Effector memory CD8-positive, alpha-beta T cell (primary cell): ENCODE data around the gene PCNP.
"Not testable (repeated sequence)": the region's sequence is repeated elsewhere in the genome, so short reads cannot be mapped to it uniquely, and the experiment has no call there.

Experiments used
- ATAC-seq: fragments of 150-1000 bp; cut with Tn5 transposase; replicated peaks from 2 replicates; pipeline ENCODE4 v1.10.0; 2021; ENCODE audit warnings: mild to moderate bottlenecking, moderate library complexity
- DNase-seq, 3 experiments: peaks; one replicate each; pipeline ENCODE4 v3.0.0; 2021
- H3K27ac Mint-ChIP-seq, 2 donors: one replicate each; pipeline ENCODE4 v1.8.0; 2022; ENCODE audit warnings: mild to moderate bottlenecking in 2 of 2, mixed read lengths in 2 of 2, moderate library complexity in 2 of 2
- H3K27me3 Mint-ChIP-seq, 2 donors: one replicate each; pipeline ENCODE4 v1.8.0; 2022; ENCODE audit warnings: mixed read lengths in 2 of 2
- H3K36me3 Mint-ChIP-seq: one replicate; pipeline ENCODE4 v1.8.0; 2022; ENCODE audit warnings: mild to moderate bottlenecking, moderate library complexity, mixed read lengths; ENCODE audit not compliant: insufficient read depth
- H3K4me1 Mint-ChIP-seq, 2 donors: one replicate each; pipeline ENCODE4 v1.8.0; 2022; ENCODE audit warnings: low read depth in 2 of 2, mixed read lengths in 2 of 2
- H3K4me3 Mint-ChIP-seq, 2 donors: one replicate each; pipeline ENCODE4 v1.8.0; 2022; ENCODE audit warnings: mild to moderate bottlenecking in 2 of 2, mixed read lengths in 2 of 2, moderate library complexity in 2 of 2
- H3K9me3 Mint-ChIP-seq, 2 donors: one replicate each; pipeline ENCODE4 v1.8.0; 2022; ENCODE audit warnings: mixed read lengths in 2 of 2

The PCNP gene

DNA sequence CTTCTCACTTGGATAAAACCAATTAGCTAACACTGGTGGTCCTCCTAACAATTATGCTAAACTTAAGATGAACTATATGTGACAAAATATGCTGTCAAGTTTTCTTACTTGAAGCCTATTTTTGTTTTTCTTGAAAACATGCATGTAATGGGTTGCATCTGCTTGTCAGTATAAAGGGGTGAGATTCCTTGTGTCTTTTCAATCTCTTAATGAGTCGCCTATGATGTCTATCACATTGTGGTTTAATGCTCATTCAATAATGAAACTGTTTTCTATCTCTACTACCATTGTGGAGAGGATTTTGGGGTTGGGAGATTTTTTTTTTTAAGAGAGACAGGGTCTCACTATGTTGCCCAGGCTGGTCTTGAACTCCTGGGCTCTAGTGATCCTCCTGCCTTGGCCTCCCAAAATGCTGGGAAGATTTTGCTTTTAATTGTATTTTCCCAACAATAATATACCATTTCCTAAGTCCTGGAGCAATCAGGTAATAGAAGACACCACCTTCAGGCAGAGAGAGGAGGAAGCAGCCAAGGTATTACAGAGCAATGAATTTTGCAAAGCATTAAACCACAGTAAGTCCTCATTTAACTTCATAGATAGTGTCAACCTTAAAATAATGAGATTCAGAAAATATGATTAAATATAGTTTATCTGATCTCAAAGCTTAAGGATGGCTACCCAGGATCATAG, 29.7 kb upstream of the PCNP start:
- Mint-ChIP-seq H3K27me3 (peaks cover 0 to 7% of the 10 kb centered on the region in 2 donors), H3K36me3 (no peaks in the 10 kb centered on the region), H3K27ac (peak overlapping the region in 1 of 2 donors; percentile 91), H3K4me3 (no peak overlapping the region), H3K4me1 (peaks cover 10 to 25% of the 10 kb centered on the region in 2 donors), H3K9me3 (no peaks in the 10 kb centered on the region)
- DNase-seq (no peak), ATAC-seq (peak; percentile 56)

DNA sequence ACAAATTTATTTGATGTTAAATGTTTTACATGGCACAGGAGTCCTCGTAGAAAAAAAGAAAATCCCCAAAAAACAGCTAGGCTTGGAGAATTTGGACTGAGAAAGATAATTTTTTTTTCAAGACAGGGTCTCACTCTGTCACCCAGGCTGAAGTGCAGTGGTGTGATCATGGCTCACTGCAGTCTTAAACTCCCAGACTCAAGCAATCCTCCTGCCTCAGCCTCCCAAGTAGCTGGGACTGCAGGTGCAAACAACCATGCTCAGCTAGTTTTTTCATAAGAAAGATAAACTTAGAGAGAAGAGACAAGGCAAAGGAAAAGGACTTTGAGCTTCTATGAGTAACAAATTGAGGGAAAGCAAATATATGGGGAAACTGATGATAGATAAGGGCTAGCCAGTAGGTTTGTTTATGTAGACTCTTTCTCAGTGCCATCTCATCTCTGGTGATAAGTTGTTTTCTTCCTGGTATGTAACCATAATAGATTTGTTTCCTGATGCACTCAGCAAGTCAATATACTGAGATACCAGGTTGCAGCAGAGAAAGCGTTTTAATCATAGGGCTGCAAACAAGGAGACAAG, 25.4 kb upstream of the PCNP start:
- DNase-seq: no peak
- H3K36me3 Mint-ChIP-seq: no peaks in the 10 kb centered on the region
- H3K9me3 Mint-ChIP-seq: no peaks in the 10 kb centered on the region
- H3K4me1 Mint-ChIP-seq: peaks cover 4 to 10% of the 10 kb centered on the region in 2 donors
- no peak for ATAC-seq
- H3K27ac Mint-ChIP-seq: peak overlapping the region in 1 of 2 donors; percentile 23
- peaks cover 0 to 9% of the 10 kb centered on the region in 2 donors for H3K27me3 Mint-ChIP-seq
- H3K4me3 Mint-ChIP-seq: no peak overlapping the region

DNA sequence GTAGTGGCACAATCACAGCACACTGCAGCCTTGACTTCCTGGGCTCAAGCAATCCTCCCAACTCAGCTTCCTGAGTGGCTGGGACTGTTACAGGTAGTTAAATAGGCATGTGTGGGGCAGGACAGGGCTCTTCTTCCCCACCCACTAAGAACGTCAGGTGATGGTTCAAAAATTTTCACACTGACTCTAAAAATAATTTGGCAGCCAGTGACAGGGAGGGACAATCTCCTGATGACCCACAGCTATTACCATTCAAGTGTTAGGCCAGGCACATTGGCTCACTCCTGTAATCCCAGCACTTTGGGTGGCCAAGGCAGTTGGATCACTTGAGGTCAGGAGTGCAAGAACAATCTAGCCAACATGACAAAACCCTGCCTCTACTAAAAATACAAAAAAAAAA, 24.5 kb upstream of the PCNP start:
- DNase-seq (no peak), ATAC-seq (no peak)
- Mint-ChIP-seq H3K4me1 (peaks cover under 1 to 3% of the 10 kb centered on the region in 2 donors), H3K4me3 (no peak overlapping the region), H3K9me3 (no peaks in the 10 kb centered on the region), H3K27ac (no peak overlapping the region), H3K27me3 (peaks cover 0 to 9% of the 10 kb centered on the region in 2 donors), H3K36me3 (no peaks in the 10 kb centered on the region)

DNA sequence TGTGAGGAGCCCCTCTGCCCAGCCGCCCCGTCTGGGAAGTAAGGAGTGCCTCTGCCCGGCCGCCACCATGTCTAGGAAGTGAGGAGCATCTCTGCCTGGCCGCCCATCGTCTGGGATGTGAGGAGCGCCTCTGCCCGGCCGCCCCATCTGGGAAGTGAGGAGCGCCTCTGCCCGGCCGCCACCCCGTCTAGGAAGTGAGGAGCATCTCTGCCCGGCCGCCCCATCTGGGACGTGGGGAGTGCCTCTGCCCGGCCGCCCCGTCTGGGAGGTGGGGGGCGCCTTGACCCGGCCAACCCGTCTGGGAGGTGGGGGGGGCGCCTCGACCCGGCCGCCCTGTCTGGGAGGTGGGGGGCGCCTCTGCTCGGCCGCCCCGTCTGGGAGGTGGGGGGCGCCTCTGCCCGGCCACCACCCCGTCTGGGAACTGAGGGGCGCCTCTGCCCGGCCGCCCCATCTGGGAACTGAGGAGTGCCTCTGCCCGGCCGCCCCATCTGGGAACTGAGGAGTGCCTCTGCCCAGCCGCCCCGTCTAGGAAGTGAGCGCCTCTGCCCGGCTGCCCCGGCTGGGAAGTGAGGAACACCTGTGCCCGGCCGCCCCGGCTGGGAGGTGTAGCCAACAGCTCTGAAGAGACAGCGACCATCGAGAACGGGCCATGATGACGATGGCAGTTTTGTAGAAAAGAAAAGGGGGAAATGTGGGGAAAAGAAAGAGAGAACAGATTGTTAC, 22.5 kb upstream of the PCNP start:
- H3K9me3 Mint-ChIP-seq, H3K27ac Mint-ChIP-seq, H3K4me1 Mint-ChIP-seq, ATAC-seq, DNase-seq, H3K27me3 Mint-ChIP-seq, H3K4me3 Mint-ChIP-seq, H3K36me3 Mint-ChIP-seq: not testable (repeated sequence)

DNA sequence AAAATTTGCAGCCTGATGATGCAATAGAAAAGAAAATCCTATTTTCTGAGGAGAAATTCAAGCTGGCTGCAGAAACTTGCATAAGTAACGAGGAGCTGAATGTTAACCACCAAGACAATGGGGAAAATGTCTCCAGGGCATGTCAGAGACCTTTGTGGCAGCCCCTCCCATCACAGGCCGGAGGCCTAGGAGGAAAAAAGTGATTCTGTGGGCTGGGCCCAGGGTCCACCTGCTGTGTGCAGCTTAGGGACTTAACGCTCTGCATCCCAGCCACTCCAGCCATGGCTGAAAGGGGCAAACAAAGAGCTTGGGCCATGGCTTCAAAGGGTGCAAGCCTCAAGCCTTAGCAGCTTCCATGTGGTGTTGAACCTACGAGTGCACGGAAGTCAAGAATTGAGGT, 20.6 kb upstream of the PCNP start:
- not testable (repeated sequence) for H3K4me3 Mint-ChIP-seq, H3K36me3 Mint-ChIP-seq, H3K4me1 Mint-ChIP-seq, H3K27ac Mint-ChIP-seq, H3K9me3 Mint-ChIP-seq, DNase-seq, ATAC-seq
- H3K27me3 Mint-ChIP-seq: peaks cover 9 to 10% of the 10 kb centered on the region in 2 donors

DNA sequence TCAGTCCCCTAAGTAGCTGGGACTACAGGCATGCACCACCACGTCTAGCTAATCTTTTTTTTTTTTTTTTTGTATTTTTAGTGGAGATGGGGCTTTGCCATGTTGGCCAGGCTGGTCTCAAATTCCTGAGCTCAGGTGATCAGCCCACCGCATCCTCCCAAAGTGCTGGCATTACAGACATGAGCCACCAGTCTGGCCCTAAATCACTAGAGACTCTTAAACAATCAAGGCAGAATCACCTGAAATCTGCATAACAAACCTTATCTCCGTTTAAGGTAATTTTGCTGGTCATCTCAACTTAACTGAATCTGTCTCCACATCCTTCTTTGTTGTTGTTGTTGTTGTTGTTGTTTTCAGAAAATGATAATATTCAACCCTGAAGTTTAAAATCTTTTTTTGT, 17.9 kb upstream of the PCNP start:
- no peaks in the 10 kb centered on the region for H3K9me3 Mint-ChIP-seq
- no peak overlapping the region for H3K27ac Mint-ChIP-seq
- peaks cover 5% of the 10 kb centered on the region for H3K36me3 Mint-ChIP-seq

DNA sequence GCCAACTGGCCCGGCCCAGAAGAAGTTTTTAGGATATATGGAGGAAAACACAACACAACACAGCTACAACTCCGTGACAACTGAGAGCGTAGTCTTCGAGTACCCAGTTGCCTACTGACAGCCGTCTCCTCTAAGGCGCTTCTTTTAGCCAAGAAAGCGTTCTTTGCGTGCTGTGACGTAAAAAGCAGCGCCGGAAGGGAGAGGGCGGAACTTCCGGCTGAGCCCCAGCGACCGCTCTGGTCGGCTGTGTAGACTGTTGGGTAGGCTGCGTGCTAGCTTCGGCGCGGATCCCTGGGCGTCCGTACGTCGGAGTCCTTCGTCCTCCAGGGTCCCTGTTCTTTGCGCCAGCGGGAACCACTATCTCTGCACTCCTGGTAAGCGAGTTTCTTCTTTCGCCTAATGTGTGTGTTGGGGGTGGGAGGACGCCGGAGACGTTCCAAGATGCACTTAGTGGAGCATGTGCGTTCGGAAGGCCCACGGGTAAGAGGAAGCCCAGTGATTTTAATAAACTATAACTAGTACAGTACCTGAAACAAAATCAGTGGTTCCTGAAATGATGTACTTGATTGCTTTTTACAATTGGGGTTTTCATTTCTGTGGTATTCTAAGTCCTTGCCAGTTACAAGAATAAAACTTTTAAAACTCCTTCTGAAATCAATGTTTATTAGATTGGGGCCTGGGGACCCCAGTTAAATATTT, 12.2 kb upstream of the PCNP start, which contains the start of gene TRMT10C:
Gene TRMT10C (plus strand): TSS at position 239 of the 699 bp plus-strand sequence. CDS start 2,914 bp downstream, outside the sequence.
- peaks cover 14 to 15% of the 10 kb centered on the region in 2 donors for H3K4me1 Mint-ChIP-seq
- peak within 1 kb of the TSS; percentile 90 to 93 for H3K4me3 Mint-ChIP-seq
- H3K9me3 Mint-ChIP-seq: no peaks in the 10 kb centered on the region
- H3K36me3 Mint-ChIP-seq: peaks cover 52% of the 10 kb centered on the region
- DNase-seq (peak; percentile 91 to 93 (median 92)), ATAC-seq (peak; percentile 97)
- peaks cover 0 to 4% of the 10 kb centered on the region in 2 donors for H3K27me3 Mint-ChIP-seq
- peak within 1 kb of the TSS; percentile 94 to 96 for H3K27ac Mint-ChIP-seq

More for the DNA sequence above, 17.9 kb upstream of the PCNP start:
- DNase-seq (no peak), ATAC-seq (no peak)
- no peak overlapping the region for H3K4me3 Mint-ChIP-seq
- peaks cover 9 to 10% of the 10 kb centered on the region in 2 donors for H3K27me3 Mint-ChIP-seq
- peaks cover 0 to 4% of the 10 kb centered on the region in 2 donors for H3K4me1 Mint-ChIP-seq

DNA sequence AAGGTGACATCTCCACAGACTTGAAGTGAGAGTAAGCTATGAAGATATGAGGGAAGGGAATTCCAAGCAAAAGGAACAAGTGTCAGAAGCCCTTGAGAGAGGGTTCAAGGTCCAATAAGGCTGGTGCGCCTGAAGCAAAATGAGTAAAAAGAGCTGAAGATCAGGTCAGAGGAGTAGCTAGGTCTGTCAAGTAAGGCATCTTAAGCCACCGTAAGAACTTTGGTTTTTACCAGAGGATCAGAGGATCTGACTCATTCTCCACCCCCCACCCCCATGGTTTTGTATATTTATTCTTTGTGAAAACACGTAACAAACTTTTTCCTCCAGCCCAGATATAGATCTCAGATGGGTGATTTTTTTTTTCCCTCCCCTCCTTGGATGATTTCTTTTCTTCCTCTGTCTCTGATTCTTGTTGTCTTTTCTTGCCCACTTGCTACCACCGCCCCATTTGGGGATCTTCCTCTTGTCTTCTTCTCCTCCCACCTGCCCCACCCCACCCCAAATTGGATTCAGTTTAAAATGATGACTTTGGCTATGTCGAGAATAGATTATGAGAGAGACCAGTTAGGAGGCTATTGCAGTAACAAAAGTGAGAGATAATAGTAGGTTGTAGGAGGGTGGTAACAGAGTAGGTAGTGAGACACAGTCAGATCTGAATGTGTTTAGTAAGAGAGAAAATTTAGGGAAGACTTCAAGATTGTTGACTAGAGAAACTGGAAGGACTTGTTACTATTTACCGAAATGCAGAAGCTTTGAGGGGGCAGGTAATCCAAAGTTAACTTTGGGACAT, 6.3 kb upstream of the PCNP start:
- Mint-ChIP-seq H3K27me3 (no peaks in the 10 kb centered on the region), H3K4me3 (no peak overlapping the region), H3K4me1 (peaks cover 8 to 13% of the 10 kb centered on the region in 2 donors), H3K9me3 (no peaks in the 10 kb centered on the region), H3K36me3 (peaks cover 43% of the 10 kb centered on the region), H3K27ac (no peak overlapping the region)
- DNase-seq: no peak
- ATAC-seq: no peak

DNA sequence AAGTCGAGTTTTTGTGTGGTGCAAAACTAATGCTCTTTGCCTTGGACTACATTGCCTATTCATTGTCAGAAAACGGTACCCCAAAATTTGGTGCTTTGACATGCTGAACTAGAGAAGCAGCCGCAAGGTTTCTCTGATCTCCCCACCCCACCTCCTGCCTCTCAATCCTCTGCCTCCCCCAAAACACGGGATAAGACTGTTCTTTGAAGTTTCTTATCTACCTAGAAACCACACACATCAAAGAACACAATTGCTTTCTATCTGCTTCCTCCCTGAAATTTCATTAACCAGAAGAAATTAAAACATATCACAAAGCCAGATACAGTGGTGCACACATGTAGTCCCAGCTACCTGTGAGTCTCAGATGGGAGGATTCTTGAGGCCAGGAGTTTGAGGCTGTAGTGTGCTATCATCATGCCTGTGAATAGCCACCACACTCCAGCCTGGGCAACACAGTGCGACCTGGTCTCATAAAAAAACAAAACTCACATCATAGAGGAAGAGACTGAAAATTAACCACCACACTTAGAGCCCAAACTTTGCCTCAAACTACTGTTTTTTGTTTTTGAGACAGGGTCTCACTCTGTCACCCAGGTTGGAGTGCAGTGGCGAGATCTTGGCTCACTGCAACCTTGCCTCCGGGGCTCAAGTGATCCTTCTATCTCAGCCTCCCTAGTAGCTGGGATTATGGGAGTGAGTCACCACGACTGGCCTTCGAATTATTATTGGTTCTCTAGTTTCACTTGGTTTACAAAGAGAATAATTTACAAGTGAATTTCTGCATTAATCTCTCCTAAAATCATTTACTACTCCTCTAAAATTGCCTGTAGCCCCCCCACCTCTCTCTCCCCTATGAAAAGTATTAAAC, 2.7 kb upstream of the PCNP start:
- H3K27ac Mint-ChIP-seq: peak overlapping the region in 1 of 2 donors; percentile 16
- ATAC-seq: no peak

DNA sequence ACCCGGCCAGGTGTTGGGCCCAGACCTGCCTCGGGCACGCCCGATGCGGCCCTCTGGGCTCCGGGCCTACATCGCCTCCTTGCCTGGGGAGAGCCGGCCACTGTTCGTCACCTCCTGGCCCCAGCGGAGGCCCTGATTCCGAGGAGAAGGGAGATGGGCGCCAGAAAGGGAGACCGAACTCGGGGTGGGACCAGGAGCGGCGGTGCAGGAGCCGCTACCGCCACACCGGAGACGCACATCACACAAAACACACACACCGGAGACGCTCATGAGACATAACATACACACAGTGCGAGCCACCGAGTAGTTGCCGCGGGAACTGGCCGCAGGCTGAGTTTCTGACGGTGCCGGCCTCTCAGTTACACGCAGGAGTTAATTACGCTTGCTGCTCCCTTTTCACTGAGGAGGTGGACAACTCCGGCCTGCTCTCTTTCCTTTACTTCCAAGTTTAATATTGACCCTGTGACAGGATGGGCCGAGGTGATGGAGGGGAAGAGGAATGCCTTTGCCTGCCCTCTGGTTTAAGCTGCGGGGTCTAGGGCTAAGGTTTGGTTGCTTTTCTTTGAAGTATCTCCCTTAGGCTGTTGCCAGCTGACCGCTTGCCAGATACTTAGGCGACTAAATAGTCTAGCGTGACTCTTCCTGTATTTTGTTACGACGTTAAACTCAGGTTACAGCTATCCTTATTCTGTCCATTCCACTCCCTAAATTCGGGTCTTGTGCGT, 570 bp downstream of the PCNP start:
- peak overlapping the region; percentile 86 to 94 for H3K4me3 Mint-ChIP-seq
- no peaks in the 10 kb centered on the region for H3K9me3 Mint-ChIP-seq
- H3K27me3 Mint-ChIP-seq: no peaks in the 10 kb centered on the region
- H3K4me1 Mint-ChIP-seq: peaks cover 23 to 41% of the 10 kb centered on the region in 2 donors
- ATAC-seq: peak; percentile 51
- H3K36me3 Mint-ChIP-seq: peaks cover 47% of the 10 kb centered on the region
- DNase-seq: peak; percentile 46 to 63 (median 51)
- H3K27ac Mint-ChIP-seq: peak overlapping the region; percentile 96 to 100

More for the DNA sequence above, 2.7 kb upstream of the PCNP start:
- DNase-seq: no peak
- Mint-ChIP-seq H3K9me3 (no peaks in the 10 kb centered on the region), H3K4me3 (no peak overlapping the region), H3K36me3 (peaks cover 38% of the 10 kb centered on the region), H3K27me3 (no peaks in the 10 kb centered on the region), H3K4me1 (peaks cover 17 to 24% of the 10 kb centered on the region in 2 donors)

DNA sequence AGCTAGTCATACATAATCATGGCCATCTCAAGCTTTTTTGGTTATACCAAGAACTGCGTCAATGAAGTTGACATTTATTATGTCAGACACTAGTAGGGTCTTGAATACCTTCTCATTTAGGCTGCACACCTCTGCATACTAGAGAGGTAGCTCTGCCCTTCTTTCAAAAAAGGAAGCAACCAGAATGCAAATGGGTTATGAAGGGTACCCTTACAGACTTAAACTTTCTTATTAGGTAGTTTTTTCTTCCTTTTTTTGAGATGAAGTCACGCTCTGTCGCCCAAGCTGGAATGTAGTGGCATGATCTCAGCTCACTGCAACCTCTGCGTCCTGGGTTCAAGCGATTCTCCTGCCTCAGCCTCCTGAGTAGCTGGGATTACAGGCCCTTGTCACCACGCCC, 3.3 kb downstream of the PCNP start:
- Mint-ChIP-seq H3K4me3 (peak overlapping the region in 1 of 2 donors; percentile 20), H3K4me1 (peaks cover 27 to 53% of the 10 kb centered on the region in 2 donors), H3K9me3 (no peaks in the 10 kb centered on the region), H3K27me3 (no peaks in the 10 kb centered on the region), H3K36me3 (peaks cover 65% of the 10 kb centered on the region), H3K27ac (no peak overlapping the region)
- DNase-seq: no peak
- no peak for ATAC-seq
